ENCODE results near the gene WIZ.

The WIZ gene

GRCh38 chr19:15374105-15374651, 75.6 kb downstream of the WIZ start:
- DNase-seq (ENCODE audit: low spot score): no peak

- no peak for DNase-seq (ENCODE audit: low spot score)
Measured at GRCh38 chr19:15373644-15374043, 76.1 kb downstream of the WIZ start.

GRCh38 chr19:15372891-15373301, 76.9 kb downstream of the WIZ start:
- DNase-seq (ENCODE audit: low spot score): no peak

GRCh38 chr19:15372470-15372869, 77.3 kb downstream of the WIZ start:
- DNase-seq (ENCODE audit: low spot score): no peak

GRCh38 chr19:15371786-15372380, 77.9 kb downstream of the WIZ start:
- DNase-seq (ENCODE audit: low spot score): no peak

GRCh38 chr19:15371119-15371518, 78.6 kb downstream of the WIZ start:
- DNase-seq (ENCODE audit: low spot score): no peak

Data from hematopoietic multipotent progenitor cell treated with erythropoietin and hydrocortisone succinate and interleukin-3 and kit ligand, for 17 days (in vitro differentiated cells).